ENCODE measurements around the gene SENP8.

- TF ChIP-seq ZFX (IDR thresholded peaks at IDR 0.05), result no peak
- TF ChIP-seq CTCF (conservative IDR thresholded peaks at IDR 0.05), result no peak
Measured at GRCh38 chr15:72124218-72124617, 6.0 kb downstream of the SENP8 start.
